Smooth muscle cell (in vitro differentiated cells): ENCODE measurements around the gene CTU1. TPM values are rescaled to one million over a fixed set of nuclear protein-coding genes. Genes with fewer than 3 reads are reported as not detected.

Experiments used
- DNase-seq: peaks from one replicate; lab custom pipeline; 2025; ENCODE audit not compliant: unreplicated experiment; lab: John Stamatoyannopoulos, UW
- H2AFZ ChIP-seq: fragments of 200-600 bp; sonication (generic); 2 replicates; pipeline ENCODE4 v1.6.0; 2016; ENCODE audit warnings: antibody characterized with exemption, low read depth, mild to moderate bottlenecking
- H3F3A ChIP-seq: fragments of 200-600 bp; sonication (generic); 2 replicates; pipeline ENCODE4 v1.6.0; 2017; ENCODE audit warnings: antibody characterized with exemption, low read depth
- H3K27ac ChIP-seq: fragments of 200-600 bp; sonication (generic); 2 replicates; pipeline ENCODE4 v1.5.1; 2016; ENCODE audit warnings: low read depth, mild to moderate bottlenecking
- H3K27me3 ChIP-seq: fragments of 200-600 bp; sonication (generic); 2 replicates; pipeline ENCODE4 v1.6.1; 2016; ENCODE audit warnings: low read depth, mild to moderate bottlenecking
- H3K36me3 ChIP-seq: fragments of 200-600 bp; sonication (generic); 2 replicates; pipeline ENCODE4 v1.5.1; 2016; ENCODE audit warnings: low read depth
- H3K4me1 ChIP-seq: fragments of 200-600 bp; sonication (generic); 2 replicates; pipeline ENCODE4 v1.5.1; 2016; ENCODE audit warnings: low read depth
- H3K4me2 ChIP-seq: fragments of 200-600 bp; sonication (generic); 2 replicates; pipeline ENCODE4 v1.6.0; 2016; ENCODE audit warnings: mild to moderate bottlenecking
- H3K4me3 ChIP-seq: fragments of 200-600 bp; sonication (generic); 2 replicates; pipeline ENCODE4 v1.5.1; 2016; ENCODE audit warnings: mild to moderate bottlenecking
- H3K79me2 ChIP-seq: fragments of 200-600 bp; sonication (generic); 2 replicates; pipeline ENCODE4 v1.6.0; 2016; ENCODE audit warnings: low read depth, mild to moderate bottlenecking
- H3K9ac ChIP-seq: fragments of 200-600 bp; sonication (generic); 2 replicates; pipeline ENCODE4 v1.6.0; 2016; ENCODE audit warnings: low read depth
- H3K9me3 ChIP-seq: fragments of 200-600 bp; sonication (generic); replicated peaks from 2 replicates; pipeline ENCODE4 v1.5.1; 2016; ENCODE audit warnings: low read depth
- H4K20me1 ChIP-seq: fragments of 200-600 bp; sonication (generic); 2 replicates; pipeline ENCODE4 v1.6.0; 2016; ENCODE audit warnings: low read depth
- CTCF ChIP-seq: fragments of 200-600 bp; sonication (generic); IDR thresholded peaks from 2 replicates; pipeline ENCODE4 v1.5.1; 2017; ENCODE audit warnings: borderline replicate concordance, mild to moderate bottlenecking, antibody characterized with exemption; ENCODE audit not compliant: insufficient read depth, poor library complexity, severe bottlenecking
- WGBS: methylation state at CpG from one replicate; pipeline ENCODE4 v1.1.7; 2016; ENCODE audit warnings: low lambda C conversion rate; 5-methylcytosine and 5-hydroxymethylcytosine counted together
- polyA plus RNA-seq: library from polyadenylated mRNA; unstranded; fragments of >200 nt; fragmentation: Nextera tagmentation; extraction: Ambion mirVana; gene quantifications from 2 replicates; pipeline ENCODE4 v1.2.1, GENCODE V29; 2016
- total RNA-seq: library from RNA; depleted of rRNA; stranded (reverse); fragments of >200 nt; gene quantifications from 2 replicates; pipeline ENCODE4 v1.2.3, GENCODE V29; 2014

The CTU1 gene
- total and polyA plus RNA-seq, 2 experiments from 2014 or later = 4.7 to 9.8 TPM

DNA sequence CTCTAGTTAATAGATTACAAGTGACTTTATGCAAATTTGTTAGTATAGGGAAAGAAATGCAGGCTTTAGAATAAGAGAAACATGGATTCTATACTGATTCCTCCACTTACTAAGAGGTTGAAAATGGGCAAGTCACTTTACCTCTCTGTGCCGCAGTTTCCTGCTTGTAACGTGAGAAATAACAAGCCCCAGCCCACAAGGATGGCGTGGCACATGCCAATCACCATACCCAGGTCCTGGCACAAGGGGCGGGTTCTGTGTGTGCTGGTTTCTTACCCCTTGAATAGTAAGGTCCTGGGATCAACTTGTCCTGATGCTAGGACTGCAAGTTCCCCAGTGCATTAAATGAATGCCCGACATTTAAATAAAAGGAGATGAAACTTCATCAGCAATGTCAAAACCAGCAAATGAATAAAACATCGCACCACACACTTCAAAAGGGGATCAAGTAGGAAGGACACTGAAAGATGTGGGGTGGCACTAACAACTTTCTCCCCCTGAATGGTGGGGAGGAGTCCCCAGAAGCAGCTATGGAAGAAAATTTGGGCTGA is 8.6 kb upstream of the CTU1 start:
- Histone ChIP-seq H3K79me2 (no peaks in the 10 kb centered on the region), H4K20me1 (no peaks in the 10 kb centered on the region), H3K4me1 (no peaks in the 10 kb centered on the region), H3F3A (no peaks in the 10 kb centered on the region), H3K36me3 (no peaks in the 10 kb centered on the region), H2AFZ (no peak overlapping the region), H3K9ac (no peak overlapping the region), H3K27ac (no peak overlapping the region), H3K27me3 (peaks cover 10% of the 10 kb centered on the region), H3K4me3 (no peak overlapping the region), H3K4me2 (no peak overlapping the region), H3K9me3 (no peaks in the 10 kb centered on the region)
- no peak for DNase-seq
- no peak for TF ChIP-seq CTCF
- WGBS = 86% methylated on average over 6 of the region's 6 CpGs

- no peaks in the 10 kb centered on the region for H3K79me2 ChIP-seq
- H3K9me3 ChIP-seq = no peaks in the 10 kb centered on the region
- no peak for DNase-seq
- no peaks in the 10 kb centered on the region for H3K4me1 ChIP-seq
- WGBS = 89% methylated on average over 6 of the region's 6 CpGs
- no peak overlapping the region for H3K4me3 ChIP-seq
- H3K36me3 ChIP-seq = no peaks in the 10 kb centered on the region
- no peak for TF ChIP-seq CTCF
- peaks cover 10% of the 10 kb centered on the region for H3K27me3 ChIP-seq
- H2AFZ ChIP-seq = no peak overlapping the region
- no peaks in the 10 kb centered on the region for H3F3A ChIP-seq
- no peak overlapping the region for H3K9ac ChIP-seq
- H3K27ac ChIP-seq = no peak overlapping the region
- H4K20me1 ChIP-seq = no peaks in the 10 kb centered on the region
- H3K4me2 ChIP-seq = no peak overlapping the region
Measured at GRCh38 chr19:51114087-51114729, 6.0 kb upstream of the CTU1 start.

DNA sequence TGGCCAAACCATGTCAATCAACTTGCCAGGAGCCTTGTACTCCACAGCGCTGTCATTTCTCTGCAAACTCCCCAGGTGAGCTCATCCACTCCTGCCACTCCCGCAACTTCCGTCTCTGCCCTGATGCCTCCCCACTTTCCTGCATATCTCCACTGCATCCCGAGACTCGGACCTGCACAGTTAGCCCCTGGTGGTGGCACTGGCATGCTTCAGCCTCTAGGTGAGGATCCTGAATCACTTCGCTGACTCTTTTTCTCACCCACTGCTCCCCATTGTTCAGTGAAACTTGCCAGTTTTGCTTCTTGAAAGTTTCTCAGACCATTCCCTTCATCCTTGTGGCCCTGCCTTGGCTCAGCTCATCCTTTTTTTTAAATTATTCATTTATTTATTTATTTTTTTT is 3.4 kb upstream of the CTU1 start:
- H3K4me1 ChIP-seq = peaks cover 5% of the 10 kb centered on the region
- DNase-seq = no peak
- no peak overlapping the region for H3K9ac ChIP-seq
- H2AFZ ChIP-seq = no peak overlapping the region
- no peak overlapping the region for H3K27ac ChIP-seq
- peaks cover 9% of the 10 kb centered on the region for H3K79me2 ChIP-seq
- H4K20me1 ChIP-seq = no peaks in the 10 kb centered on the region
- H3K4me2 ChIP-seq = no peak overlapping the region
- TF ChIP-seq CTCF = peak; percentile 11
- 49% methylated on average over 6 of the region's 6 CpGs for WGBS
- peaks cover 8% of the 10 kb centered on the region for H3K27me3 ChIP-seq
- H3K36me3 ChIP-seq = no peaks in the 10 kb centered on the region
- no peak overlapping the region for H3K4me3 ChIP-seq
- H3K9me3 ChIP-seq = no peaks in the 10 kb centered on the region
- no peaks in the 10 kb centered on the region for H3F3A ChIP-seq

- H3K9me3 ChIP-seq = no peaks in the 10 kb centered on the region
- no peaks in the 10 kb centered on the region for H3K36me3 ChIP-seq
- H3K4me3 ChIP-seq = no peak overlapping the region
- H3K27ac ChIP-seq = no peak overlapping the region
- peaks cover 3% of the 10 kb centered on the region for H3K27me3 ChIP-seq
- H3K9ac ChIP-seq = no peak overlapping the region
- H4K20me1 ChIP-seq = no peaks in the 10 kb centered on the region
- no peak for DNase-seq
- H3K79me2 ChIP-seq = peaks cover 12% of the 10 kb centered on the region
- no peak for TF ChIP-seq CTCF
- peaks cover 5% of the 10 kb centered on the region for H3K4me1 ChIP-seq
- H3F3A ChIP-seq = no peaks in the 10 kb centered on the region
- 76% methylated on average over 1 of the region's 1 CpG for WGBS
- H2AFZ ChIP-seq = no peak overlapping the region
- H3K4me2 ChIP-seq = no peak overlapping the region
Measured at GRCh38 chr19:51110666-51110971, 2.4 kb upstream of the CTU1 start.
